DOHH2 (cell line): ENCODE data around the gene MANSC4.

Experiments
- H3F3A ChIP-seq: fragments of 200-600 bp; sonication (generic), shearing (Covaris generic); 2 replicates; pipeline ENCODE4 v1.6.0; 2016; ENCODE audit warnings: antibody characterized with exemption, mild to moderate bottlenecking; ENCODE audit not compliant: control insufficient read depth, insufficient read depth
- H3K27ac ChIP-seq: fragments of 200-600 bp; sonication (generic); 2 replicates; pipeline ENCODE4 v1.5.1; 2014; ENCODE audit warnings: low read depth, mild to moderate bottlenecking, low read length, moderate library complexity
- H3K27me3 ChIP-seq: fragments of 200-600 bp; sonication (generic); 2 replicates; pipeline ENCODE4 v1.6.1; 2014; ENCODE audit warnings: mild to moderate bottlenecking, low read length, mixed read lengths; ENCODE audit not compliant: control insufficient read depth
- H3K36me3 ChIP-seq: fragments of 200-600 bp; sonication (generic); 2 replicates; pipeline ENCODE4 v1.6.1; 2014; ENCODE audit warnings: mild to moderate bottlenecking, low read length, moderate library complexity, mixed read lengths; ENCODE audit not compliant: control insufficient read depth
- H3K4me1 ChIP-seq: fragments of 200-600 bp; sonication (generic); 2 replicates; pipeline ENCODE4 v1.6.1; 2014; ENCODE audit warnings: mild to moderate bottlenecking, low read length, mixed read lengths; ENCODE audit not compliant: control insufficient read depth
- H3K4me2 ChIP-seq: fragments of 200-600 bp; sonication (generic); 2 replicates; pipeline ENCODE4 v1.6.0; 2014; ENCODE audit warnings: mild to moderate bottlenecking, low read length, moderate library complexity
- H3K4me3 ChIP-seq: fragments of 200-600 bp; sonication (generic); 2 replicates; pipeline ENCODE4 v1.5.1; 2014; ENCODE audit warnings: mild to moderate bottlenecking, low read length, mixed read lengths
- H3K79me2 ChIP-seq: fragments of 200-600 bp; sonication (generic); 2 replicates; pipeline ENCODE4 v1.6.1; 2014; ENCODE audit warnings: mild to moderate bottlenecking, low read length, mixed read lengths; ENCODE audit not compliant: control insufficient read depth
- H3K9me2 ChIP-seq: fragments of 200-600 bp; sonication (generic); replicated peaks from 2 replicates; pipeline ENCODE4 v1.6.1; 2014; ENCODE audit warnings: mild to moderate bottlenecking, low read length, mixed read lengths; ENCODE audit not compliant: control insufficient read depth
- H3K9me3 ChIP-seq: fragments of 200-600 bp; sonication (generic); 2 replicates; pipeline ENCODE4 v1.6.1; 2014; ENCODE audit warnings: antibody characterized with exemption, low read length, mixed read lengths; ENCODE audit not compliant: control insufficient read depth, insufficient read depth
- H4K20me1 ChIP-seq: fragments of 200-600 bp; sonication (generic); 2 replicates; pipeline ENCODE4 v1.6.0; 2014; ENCODE audit warnings: low read depth, mild to moderate bottlenecking, antibody characterized with exemption, low read length, moderate library complexity; ENCODE audit not compliant: control insufficient read depth, insufficient read depth
- CTCF ChIP-seq: fragments of 200-600 bp; sonication (generic); IDR thresholded peaks from one replicate; pipeline ENCODE4 v1.5.1; 2014; ENCODE audit warnings: antibody characterized with exemption, mild to moderate bottlenecking, low read depth, low read length; ENCODE audit not compliant: poor library complexity, severe bottlenecking
- EZH2phosphoT487 ChIP-seq: fragments of 200-600 bp; sonication (generic); IDR thresholded peaks from 2 replicates; pipeline ENCODE4 v1.6.1; 2017; ENCODE audit warnings: borderline replicate concordance, mild to moderate bottlenecking, antibody characterized with exemption, low read length, moderate library complexity, mixed read lengths

MANSC4 gene

GRCh38 chr12:27794818-27795584 is 15.0 kb upstream of the MANSC4 start:
- Histone ChIP-seq H3K27me3 (no peaks in the 10 kb centered on the region), H3K36me3 (peaks cover 73% of the 10 kb centered on the region), H3K4me2 (no peak overlapping the region), H3K79me2 (peaks cover 10% of the 10 kb centered on the region), H4K20me1 (0 out of 2 replicates have a peak, but pooled peaks cover 3% of the 10 kb centered on the region), H3K4me1 (no peaks in the 10 kb centered on the region), H3K9me2 (no peaks in the 10 kb centered on the region), H3F3A (no peaks in the 10 kb centered on the region), H3K4me3 (no peak overlapping the region), H3K27ac (no peak overlapping the region), H3K9me3 (no peaks in the 10 kb centered on the region)
- TF ChIP-seq EZH2phosphoT487: no peak
- no peak for TF ChIP-seq CTCF

DNA sequence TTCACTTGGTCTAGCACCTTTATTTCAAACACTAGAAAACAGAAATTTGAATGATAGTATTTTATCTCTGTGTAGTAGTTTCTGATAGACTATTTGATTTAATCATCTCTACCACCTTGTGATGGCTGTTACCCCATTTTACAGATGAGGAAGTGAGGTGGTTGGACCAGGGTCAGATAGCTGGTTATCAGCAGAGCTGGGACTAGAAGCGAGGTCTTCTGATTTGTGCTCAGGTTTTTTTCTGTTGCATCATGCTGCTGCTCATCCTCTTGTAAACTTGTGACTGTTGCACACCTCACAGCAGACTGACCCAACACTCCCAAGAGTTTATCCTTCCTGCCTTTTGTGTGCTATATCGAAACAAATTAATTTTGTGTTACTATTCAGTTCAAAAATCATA is 10.1 kb upstream of the MANSC4 start:
- peaks cover 52% of the 10 kb centered on the region for H3K79me2 ChIP-seq
- H4K20me1 ChIP-seq: 0 out of 2 replicates have a peak, but pooled peaks cover 3% of the 10 kb centered on the region
- TF ChIP-seq CTCF: no peak
- no peak for TF ChIP-seq EZH2phosphoT487
- H3K36me3 ChIP-seq: peaks cover 61% of the 10 kb centered on the region
- H3F3A ChIP-seq: no peaks in the 10 kb centered on the region
- H3K9me3 ChIP-seq: no peaks in the 10 kb centered on the region
- no peaks in the 10 kb centered on the region for H3K9me2 ChIP-seq
- no peaks in the 10 kb centered on the region for H3K27me3 ChIP-seq
- H3K4me2 ChIP-seq: no peak overlapping the region
- peaks cover 10% of the 10 kb centered on the region for H3K4me1 ChIP-seq
- no peak overlapping the region for H3K27ac ChIP-seq
- H3K4me3 ChIP-seq: no peak overlapping the region

GRCh38 chr12:27787559-27787958 is 7.5 kb upstream of the MANSC4 start:
- Histone ChIP-seq H3K9me3 (no peaks in the 10 kb centered on the region), H3F3A (no peaks in the 10 kb centered on the region), H3K27me3 (no peaks in the 10 kb centered on the region), H3K27ac (no peak overlapping the region), H3K4me3 (no peak overlapping the region), H3K4me1 (peaks cover 16% of the 10 kb centered on the region), H3K4me2 (no peak overlapping the region), H4K20me1 (0 out of 2 replicates have a peak, but pooled peaks cover 3% of the 10 kb centered on the region), H3K9me2 (no peaks in the 10 kb centered on the region), H3K79me2 (peaks cover 74% of the 10 kb centered on the region), H3K36me3 (peaks cover 47% of the 10 kb centered on the region)
- TF ChIP-seq CTCF (no peak), EZH2phosphoT487 (no peak)
